NCI-H1930 (cell line): ENCODE results near the gene CAMSAP1.

Experiments used
- DNase-seq, 2 experiments: peaks; one replicate each; lab custom pipeline; 2025; lab: John Stamatoyannopoulos, UW

The CAMSAP1 gene

GRCh38 chr9:135814421-135815095 is 92.8 kb downstream of the CAMSAP1 start:
- no peak for DNase-seq

DNA sequence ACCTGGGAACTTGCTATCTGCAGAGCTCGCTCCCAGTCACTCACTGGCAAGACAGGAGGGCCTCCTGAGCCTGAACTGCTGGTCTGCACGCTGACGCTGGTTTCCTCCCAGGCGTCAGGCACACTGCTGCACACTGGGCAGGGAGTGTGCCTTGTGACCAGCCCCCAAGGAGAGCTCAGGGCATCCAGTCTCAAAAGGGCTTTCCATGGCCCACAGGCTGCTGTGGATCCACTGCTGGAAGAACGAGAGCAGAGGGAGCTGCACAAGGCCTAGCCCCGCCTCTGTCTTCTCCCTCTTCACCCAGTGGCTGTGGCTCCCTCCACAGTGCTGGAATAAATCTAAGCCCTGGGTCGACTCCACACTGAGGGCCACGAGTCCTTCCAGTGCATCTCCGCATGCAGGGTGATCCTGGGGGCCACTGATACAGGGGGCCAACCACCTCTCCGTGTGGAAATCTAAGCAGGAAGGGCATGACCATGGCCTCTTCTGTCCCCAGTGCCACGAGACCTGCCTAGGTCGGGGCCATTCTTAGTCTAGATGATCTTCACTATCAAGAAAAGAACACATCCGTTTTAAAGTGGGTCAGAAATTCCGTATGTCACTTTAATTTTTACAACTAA is 93.6 kb downstream of the CAMSAP1 start:
- no peak for DNase-seq

DNA sequence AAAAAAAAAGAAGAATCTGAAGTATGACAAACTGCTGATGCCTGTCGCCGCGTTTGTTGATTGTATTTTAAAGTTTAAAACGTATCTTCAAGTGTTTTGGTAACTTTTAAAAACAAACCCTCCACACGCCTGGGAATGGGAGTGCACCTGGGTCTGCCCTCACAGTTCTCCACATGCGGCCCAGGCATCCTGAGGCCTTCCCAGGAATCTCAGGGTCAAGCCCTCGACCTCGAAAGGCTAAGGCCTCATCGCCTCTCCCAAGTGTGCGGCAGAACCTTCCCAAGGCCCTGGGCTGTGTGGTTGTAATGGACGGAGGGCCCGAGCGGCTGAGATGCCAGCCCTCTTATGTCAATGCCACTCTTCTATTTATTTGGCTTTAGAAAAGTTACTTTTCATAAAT is 94.4 kb downstream of the CAMSAP1 start:
- DNase-seq = no peak

DNA sequence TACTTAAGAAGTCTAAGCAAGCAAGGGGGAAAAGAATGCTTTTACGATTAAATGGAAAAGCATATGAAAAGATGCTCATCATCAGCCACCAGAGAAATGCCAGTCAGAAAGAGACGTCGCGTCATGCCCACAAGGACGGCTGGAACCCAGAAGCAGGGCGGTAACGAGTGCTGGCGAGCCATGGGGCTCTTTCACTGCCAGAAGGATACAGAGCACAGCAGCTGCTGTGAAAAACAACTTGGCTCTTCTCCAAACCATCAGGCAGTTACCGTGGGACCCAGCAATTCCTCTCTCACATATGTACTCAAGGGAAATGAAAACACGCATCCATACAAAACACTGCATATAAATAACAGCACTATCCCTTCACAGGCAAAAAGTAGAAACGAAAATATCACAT is 95.5 kb downstream of the CAMSAP1 start:
- DNase-seq = no peak

- no peak for DNase-seq
Measured at GRCh38 chr9:135810806-135811575, 96.4 kb downstream of the CAMSAP1 start.

GRCh38 chr9:135809166-135809565 is 98.2 kb downstream of the CAMSAP1 start:
- DNase-seq = no peak

DNA sequence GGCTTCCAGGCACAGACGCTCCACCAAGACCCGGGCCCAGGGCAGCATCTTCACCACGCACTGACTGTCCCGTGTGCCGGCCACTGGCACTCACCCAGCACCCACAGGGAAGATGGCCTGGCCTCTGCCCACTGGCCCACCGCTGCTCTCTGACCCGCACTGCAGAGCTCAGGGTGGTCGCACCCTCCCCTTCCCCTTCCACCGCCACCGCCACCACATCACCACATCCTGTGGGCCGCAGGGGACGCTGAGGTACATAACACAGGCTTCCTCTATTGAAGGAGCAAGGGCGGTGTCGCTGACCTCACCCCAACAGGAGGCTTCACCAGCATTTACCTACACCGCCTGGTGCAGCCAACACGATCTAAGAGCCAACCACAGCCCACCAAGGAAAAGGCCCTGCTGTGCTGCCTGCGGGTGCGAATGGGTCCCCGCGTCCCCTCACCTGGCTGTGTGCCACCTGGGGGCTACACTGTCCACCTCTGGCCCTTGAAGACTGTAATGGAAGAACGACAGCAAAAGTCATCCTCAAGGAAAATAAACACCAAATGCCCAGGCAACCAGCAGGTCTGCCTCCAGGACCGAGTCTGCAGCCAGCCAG is 101.8 kb downstream of the CAMSAP1 start:
- DNase-seq = no peak

- no peak for DNase-seq
Measured at GRCh38 chr9:135804581-135805421, 102.5 kb downstream of the CAMSAP1 start.

GRCh38 chr9:135803441-135803840 is 103.9 kb downstream of the CAMSAP1 start:
- no peak for DNase-seq

DNA sequence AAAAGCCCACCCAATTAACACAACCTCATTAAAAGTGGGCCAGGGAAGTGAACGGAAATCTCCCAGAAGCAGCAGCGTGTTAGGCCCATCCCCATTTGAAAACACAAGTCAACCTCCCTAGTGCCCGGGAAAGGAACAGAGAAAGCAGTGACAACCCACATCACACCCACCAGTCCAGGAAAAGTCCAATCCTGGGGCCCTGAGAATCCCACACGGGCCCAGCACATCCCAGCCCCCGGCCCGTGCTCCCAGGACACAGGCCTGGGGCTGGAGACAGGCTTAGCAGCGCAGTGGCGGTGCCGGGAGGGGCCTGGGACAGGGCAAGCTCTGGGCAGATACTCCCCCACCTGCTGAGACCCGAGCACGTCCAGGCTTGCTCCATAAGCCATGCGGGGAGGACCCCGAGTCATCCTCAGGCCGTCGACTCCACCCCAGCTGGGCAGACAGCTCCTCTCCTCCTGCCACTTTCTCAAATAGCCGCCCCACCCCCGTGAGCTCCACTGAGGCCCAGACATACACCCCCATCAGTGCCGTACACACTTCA is 104.4 kb downstream of the CAMSAP1 start:
- no peak for DNase-seq

DNA sequence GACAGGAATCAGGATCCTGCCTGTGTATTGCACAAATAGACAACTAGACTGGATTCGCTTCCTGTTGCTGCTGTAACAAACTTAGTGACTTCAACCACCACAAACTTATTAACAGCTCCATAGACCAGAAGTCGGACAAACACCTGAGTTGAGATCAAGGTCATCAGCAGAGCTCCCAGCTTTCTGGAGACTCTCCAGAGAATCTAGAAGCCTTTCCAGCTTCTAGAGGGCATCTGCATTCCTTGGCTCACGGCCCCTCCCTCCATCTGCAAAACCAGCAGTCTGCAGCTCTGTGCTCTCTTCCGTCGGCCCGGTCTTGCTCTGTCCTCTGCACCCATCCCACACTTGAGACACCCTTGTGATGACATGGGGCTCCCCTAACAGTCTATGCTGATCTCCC is 106.3 kb downstream of the CAMSAP1 start:
- DNase-seq = no peak

- no peak for DNase-seq
Measured at GRCh38 chr9:135799261-135799660, 108.1 kb downstream of the CAMSAP1 start.

DNA sequence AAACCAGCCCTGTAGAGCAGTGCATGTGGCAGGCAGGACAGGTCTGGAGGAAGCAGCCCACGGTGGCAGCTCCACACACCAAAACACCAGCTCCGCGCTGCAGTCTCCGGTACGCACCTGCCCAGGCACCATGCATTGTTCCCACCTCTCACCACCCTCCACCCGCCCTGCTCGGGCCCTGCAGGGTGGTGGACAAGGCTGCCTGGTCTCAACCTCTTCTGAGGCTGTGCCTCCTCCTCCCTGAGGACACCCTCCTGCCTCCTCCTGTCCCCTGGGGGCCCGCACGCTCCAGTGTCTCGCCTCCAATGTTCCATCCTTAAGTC is 109.1 kb downstream of the CAMSAP1 start:
- no peak for DNase-seq

GRCh38 chr9:135797507-135798262 is 109.7 kb downstream of the CAMSAP1 start:
- no peak for DNase-seq

DNA sequence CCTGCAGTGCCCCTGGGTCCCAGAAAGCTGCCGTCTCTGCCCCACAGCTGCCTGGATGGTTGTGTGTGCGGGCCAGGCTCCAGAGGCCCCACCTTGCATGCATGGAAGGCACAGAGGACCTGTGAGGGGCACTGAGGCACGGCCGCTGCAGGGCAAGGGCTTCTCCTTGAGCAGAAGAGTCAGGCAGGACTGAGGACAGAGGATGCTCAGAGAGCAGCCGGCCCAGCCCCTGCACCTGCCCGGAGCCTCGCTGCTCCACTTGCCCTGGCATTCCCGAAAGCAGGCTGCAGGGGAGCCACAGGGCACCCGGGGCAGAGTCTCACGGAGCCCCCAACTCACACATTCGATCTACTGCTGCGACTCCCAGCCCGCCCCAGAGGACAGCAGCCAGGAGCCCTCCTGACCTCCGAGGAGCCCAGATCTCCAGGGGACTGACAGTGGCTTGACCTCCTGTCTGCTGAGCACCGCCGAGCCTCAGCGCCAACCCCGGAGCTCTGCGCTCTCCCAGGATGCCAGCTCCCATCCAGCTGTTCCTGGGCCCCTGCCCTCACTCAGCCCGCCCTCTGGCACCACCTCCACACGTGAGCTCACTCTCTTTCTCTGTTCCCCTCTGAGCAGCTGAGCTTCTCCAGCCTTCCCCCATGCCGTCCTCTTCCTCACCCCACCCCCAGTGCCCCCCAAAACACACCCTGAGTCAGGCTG is 110.4 kb downstream of the CAMSAP1 start:
- DNase-seq = no peak

GRCh38 chr9:135795391-135795790 is 112.0 kb downstream of the CAMSAP1 start:
- DNase-seq = no peak

DNA sequence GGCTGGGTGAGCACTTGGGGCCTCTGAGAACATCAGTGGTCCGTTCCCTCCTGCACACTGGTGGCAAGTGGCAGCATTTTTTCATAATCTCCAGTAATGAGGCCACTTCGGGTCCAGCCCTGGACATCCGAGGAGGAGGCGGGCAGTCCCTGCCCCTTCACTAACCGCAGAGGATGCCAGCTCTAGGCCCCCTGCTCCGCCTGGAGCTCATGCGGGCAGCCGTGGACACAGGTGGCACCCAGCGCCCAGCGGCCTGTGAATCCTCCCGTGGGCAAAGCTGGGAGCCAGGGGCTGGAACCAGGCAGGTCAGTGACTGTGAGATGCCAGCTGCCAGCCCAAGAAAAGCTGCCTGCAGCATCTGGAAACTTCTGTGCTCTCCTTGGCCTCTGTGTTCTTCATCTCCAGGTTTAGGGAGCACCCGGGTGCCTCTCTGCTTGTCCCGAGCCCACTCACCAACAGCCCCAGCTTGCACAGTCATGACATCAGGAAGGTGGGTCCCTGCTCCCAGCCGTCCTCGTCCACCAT is 112.9 kb downstream of the CAMSAP1 start:
- DNase-seq = no peak

- no peak for DNase-seq
Measured at GRCh38 chr9:135794057-135794335, 113.3 kb downstream of the CAMSAP1 start.

DNA sequence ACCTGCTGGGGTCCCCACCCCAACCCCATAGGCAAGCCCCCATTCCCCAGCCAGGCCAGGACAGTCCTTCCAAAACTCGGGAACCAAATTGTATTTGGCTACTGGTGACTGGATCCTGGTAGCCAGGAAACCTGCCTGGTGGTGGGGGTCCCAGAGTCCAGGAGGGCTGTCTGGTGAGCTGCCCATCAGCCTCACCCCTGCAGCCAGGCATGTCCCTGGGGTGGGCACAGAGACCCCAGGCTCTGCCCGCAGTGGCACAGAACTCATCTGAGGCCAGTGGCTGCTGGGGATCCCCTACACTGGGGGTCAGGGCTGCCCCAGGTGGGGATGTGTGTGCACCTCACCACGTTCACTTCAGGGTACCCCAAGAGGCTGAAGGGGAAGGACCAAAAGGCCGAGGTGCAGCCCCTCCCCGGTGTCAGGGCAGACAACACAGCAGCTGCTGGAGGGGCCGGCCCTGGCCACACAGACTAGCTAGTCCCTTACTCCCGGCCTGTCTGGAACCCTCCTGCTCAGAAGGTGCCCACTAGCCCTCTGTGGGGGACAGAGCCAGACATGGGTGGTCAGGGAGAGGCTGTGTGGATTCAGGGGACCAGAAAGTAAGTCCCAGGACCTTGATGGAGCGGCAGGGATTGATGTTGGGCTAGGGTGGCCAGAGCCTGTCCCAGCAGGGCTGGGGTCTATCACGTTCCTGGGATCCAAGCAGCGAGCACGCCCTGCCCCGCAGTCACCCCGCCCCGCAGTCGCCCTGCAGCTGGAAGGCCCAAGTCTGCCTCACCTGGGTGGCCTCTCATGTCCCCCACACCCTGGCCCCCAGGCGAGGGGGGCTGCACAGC is 113.9 kb downstream of the CAMSAP1 start:
- DNase-seq = no peak
